Calu3 (cell line): ENCODE results near the gene TIGD6. TPM values are rescaled to one million over a fixed set of nuclear protein-coding genes. Genes with fewer than 3 reads are reported as not detected.

ENCODE experiments used
- BruUV-seq: library from RNA; stranded (reverse); fragments of 400-500 nt; replicated peaks from 2 replicates; lab custom pipeline; 2021; lab: Mats Ljungman, UMichigan
- CTCF ChIA-PET: fragments of 300-600 bp; sonication (Branson Sonifier 250); formaldehyde crosslinking; loops from one replicate; lab custom pipeline; 2022; ENCODE audit warnings: antibody characterized with exemption; lab: Charles Lee
- DNase-seq: peaks from one replicate; pipeline ENCODE4 v3.0.0; 2022
- H3K27ac Mint-ChIP-seq: one replicate; pipeline ENCODE4 v1.8.0; 2022; ENCODE audit warnings: mixed read lengths; ENCODE audit not compliant: unreplicated experiment
- H3K27me3 Mint-ChIP-seq: one replicate; pipeline ENCODE4 v1.8.0; 2022; ENCODE audit warnings: mixed read lengths; ENCODE audit not compliant: unreplicated experiment
- H3K36me3 Mint-ChIP-seq: one replicate; pipeline ENCODE4 v1.8.0; 2022; ENCODE audit warnings: mild to moderate bottlenecking, moderate library complexity, mixed read lengths; ENCODE audit not compliant: insufficient read depth, unreplicated experiment
- H3K4me1 Mint-ChIP-seq: one replicate; pipeline ENCODE4 v1.8.0; 2022; ENCODE audit warnings: mild to moderate bottlenecking, low read depth, mixed read lengths; ENCODE audit not compliant: unreplicated experiment
- H3K4me3 Mint-ChIP-seq: one replicate; pipeline ENCODE4 v1.8.0; 2022; ENCODE audit warnings: mild to moderate bottlenecking, low read depth, moderate library complexity, mixed read lengths; ENCODE audit not compliant: unreplicated experiment
- H3K9me3 Mint-ChIP-seq: one replicate; pipeline ENCODE4 v1.8.0; 2022; ENCODE audit warnings: low read depth, mixed read lengths; ENCODE audit not compliant: unreplicated experiment
- intact Hi-C: fragments of 100-400 bp; cut with micrococcal nuclease; formaldehyde crosslinking; loops from one replicate; pipeline ENCODE4 v1.10.0; 2022; ENCODE audit not compliant: unreplicated experiment
- total RNA-seq: library from RNA; stranded (reverse); gene quantifications from 2 replicates; pipeline ENCODE4 v1.2.3, GENCODE V29; 2022
- TF ChIP-seq, protein P1 (sequence below): fragments of 200-600 bp; IDR thresholded peaks from one replicate; pipeline ENCODE4 v1.8.0; 2022; ENCODE audit warnings: antibody characterized with exemption; ENCODE audit not compliant: unreplicated experiment

The TIGD6 gene
- total RNA-seq, 1 experiment from 2014 or later: 5.2 TPM

DNA sequence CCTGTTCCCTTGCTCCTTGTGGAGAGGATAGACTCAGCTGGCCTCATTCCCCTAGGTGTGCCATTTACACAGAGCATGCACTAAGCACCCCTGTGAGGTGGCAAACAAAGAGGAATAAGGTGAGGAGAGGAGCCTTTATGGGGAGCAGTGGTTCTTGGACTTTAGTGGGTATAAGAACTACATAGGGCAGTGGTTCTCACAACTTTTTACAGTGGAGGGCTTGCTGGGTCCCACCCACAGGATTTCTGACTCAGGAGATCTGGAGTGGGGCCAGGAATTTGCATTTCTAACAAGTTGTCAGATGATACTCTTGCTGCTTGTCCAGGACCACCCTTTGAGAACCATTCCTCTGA, 43.9 kb upstream of the TIGD6 start:
- Mint-ChIP-seq H3K36me3 (peaks cover 55% of the 10 kb centered on the region), H3K9me3 (no peaks in the 10 kb centered on the region), H3K4me3 (no peak overlapping the region), H3K27ac (no peak overlapping the region), H3K4me1 (peaks cover 16% of the 10 kb centered on the region), H3K27me3 (no peaks in the 10 kb centered on the region)
- CTCF ChIA-PET: interaction anchor here (0.5 to 1.6 kb wide), 2 partner anchors 12 to 18 kb away, joined by 3 to 4 read pairs; no protein-coding TSS in a partner anchor
- no peak for DNase-seq
- intact Hi-C loops: no loop called here
- BruUV-seq: no TSS peak
- TF ChIP-seq, protein P1, sequence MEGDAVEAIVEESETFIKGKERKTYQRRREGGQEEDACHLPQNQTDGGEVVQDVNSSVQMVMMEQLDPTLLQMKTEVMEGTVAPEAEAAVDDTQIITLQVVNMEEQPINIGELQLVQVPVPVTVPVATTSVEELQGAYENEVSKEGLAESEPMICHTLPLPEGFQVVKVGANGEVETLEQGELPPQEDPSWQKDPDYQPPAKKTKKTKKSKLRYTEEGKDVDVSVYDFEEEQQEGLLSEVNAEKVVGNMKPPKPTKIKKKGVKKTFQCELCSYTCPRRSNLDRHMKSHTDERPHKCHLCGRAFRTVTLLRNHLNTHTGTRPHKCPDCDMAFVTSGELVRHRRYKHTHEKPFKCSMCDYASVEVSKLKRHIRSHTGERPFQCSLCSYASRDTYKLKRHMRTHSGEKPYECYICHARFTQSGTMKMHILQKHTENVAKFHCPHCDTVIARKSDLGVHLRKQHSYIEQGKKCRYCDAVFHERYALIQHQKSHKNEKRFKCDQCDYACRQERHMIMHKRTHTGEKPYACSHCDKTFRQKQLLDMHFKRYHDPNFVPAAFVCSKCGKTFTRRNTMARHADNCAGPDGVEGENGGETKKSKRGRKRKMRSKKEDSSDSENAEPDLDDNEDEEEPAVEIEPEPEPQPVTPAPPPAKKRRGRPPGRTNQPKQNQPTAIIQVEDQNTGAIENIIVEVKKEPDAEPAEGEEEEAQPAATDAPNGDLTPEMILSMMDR: no peak

DNA sequence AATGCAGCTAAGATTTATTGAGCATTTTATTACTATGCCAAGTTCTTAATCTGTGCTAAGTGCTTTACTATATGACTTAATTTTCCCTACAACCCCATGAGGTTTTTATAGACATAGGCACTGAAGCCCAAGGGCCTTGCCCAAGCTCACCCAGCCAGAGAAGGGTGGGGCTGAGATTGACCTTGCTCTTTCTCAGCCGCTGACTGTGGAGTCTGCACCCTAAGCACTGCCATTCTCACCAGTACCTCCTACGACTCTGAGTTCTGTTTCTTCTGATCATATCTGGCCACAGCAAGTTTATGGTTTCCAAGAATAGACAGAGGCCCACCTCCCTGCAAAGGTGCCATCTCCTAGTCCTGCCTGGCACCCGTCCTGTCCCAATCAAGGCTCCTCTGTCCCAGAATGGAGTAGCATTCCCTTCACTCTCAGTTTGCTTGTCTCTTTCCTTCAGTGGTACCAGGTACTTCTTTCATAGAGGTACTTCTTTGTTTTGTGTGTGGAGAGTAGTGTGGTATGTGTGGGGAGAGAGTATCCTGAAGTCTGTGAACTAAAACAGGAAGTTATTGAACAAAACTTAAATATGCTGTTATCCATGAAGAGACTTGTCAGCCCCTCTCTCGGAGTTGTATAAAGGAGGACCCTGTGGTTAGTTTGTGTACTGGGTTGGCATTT, 43.3 kb upstream of the TIGD6 start:
- no peaks in the 10 kb centered on the region for H3K9me3 Mint-ChIP-seq
- TF ChIP-seq, protein P1: no peak
- no peak overlapping the region for H3K27ac Mint-ChIP-seq
- CTCF ChIA-PET: no interaction called here
- H3K36me3 Mint-ChIP-seq: peaks cover 51% of the 10 kb centered on the region
- DNase-seq: no peak
- no TSS peak for BruUV-seq
- H3K27me3 Mint-ChIP-seq: no peaks in the 10 kb centered on the region
- intact Hi-C loops: no loop called here
- peaks cover 11% of the 10 kb centered on the region for H3K4me1 Mint-ChIP-seq
- H3K4me3 Mint-ChIP-seq: no peak overlapping the region

DNA sequence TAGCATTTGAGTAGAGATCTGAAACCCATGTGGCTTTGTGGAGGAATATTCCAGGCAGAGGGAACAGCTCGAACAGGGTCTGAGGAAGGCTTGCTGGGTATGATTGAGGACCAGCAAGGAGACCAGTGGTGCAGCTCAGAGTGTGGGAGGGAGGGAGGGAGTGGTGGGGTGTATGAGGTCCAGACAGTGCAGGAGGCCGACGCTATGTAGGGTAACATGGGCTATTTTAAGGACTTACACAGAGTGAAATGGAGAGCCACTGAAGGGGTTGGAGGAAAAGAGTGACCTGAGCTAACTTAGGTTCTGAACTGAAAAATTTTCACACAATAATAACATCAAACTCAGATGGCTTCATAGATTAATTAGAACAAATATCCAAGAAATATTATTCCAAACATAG, 42.0 kb upstream of the TIGD6 start:
- peaks cover 48% of the 10 kb centered on the region for H3K36me3 Mint-ChIP-seq

DNA sequence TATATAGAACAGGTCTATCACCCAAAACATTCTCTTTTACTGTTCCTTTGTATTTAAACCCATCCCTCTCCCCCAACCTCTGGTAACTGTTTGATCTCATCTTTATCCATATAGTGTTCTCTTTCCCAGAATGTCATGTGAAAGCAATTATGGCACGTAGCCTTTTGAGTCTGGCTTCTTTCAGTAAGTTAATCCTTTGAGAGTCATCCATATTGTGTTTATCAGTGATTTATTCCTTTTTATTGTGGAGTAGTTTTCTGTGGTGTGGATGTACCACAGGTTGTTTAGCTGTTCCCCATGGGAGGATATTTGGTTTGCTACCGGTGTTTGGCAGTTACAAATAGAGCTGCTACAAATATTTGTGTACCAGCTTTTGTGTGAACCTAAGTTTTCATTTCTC, 38.1 kb upstream of the TIGD6 start:
- H3K36me3 Mint-ChIP-seq: peaks cover 33% of the 10 kb centered on the region
- no peaks in the 10 kb centered on the region for H3K9me3 Mint-ChIP-seq
- H3K27ac Mint-ChIP-seq: no peak overlapping the region

More for the DNA sequence above, 42.0 kb upstream of the TIGD6 start:
- CTCF ChIA-PET: interaction anchor here (0.6 kb wide), 1 partner anchor 34 kb away, joined by 4 read pairs; no protein-coding TSS in a partner anchor
- Mint-ChIP-seq H3K4me1 (peaks cover 8% of the 10 kb centered on the region), H3K27ac (no peak overlapping the region), H3K9me3 (no peaks in the 10 kb centered on the region), H3K4me3 (no peak overlapping the region), H3K27me3 (no peaks in the 10 kb centered on the region)
- no peak for DNase-seq
- intact Hi-C loops: no loop called here
- TF ChIP-seq, protein P1: no peak
- no TSS peak for BruUV-seq

More for the DNA sequence above, 38.1 kb upstream of the TIGD6 start:
- BruUV-seq: no TSS peak
- intact Hi-C loops: no loop called here
- TF ChIP-seq, protein P1: no peak
- no peak overlapping the region for H3K4me3 Mint-ChIP-seq
- H3K27me3 Mint-ChIP-seq: no peaks in the 10 kb centered on the region
- CTCF ChIA-PET: no interaction called here
- peaks cover 8% of the 10 kb centered on the region for H3K4me1 Mint-ChIP-seq
- DNase-seq: no peak
